Naive B cell (primary cell): ENCODE results near the gene ZMYM1. TPM values are rescaled to one million over a fixed set of nuclear protein-coding genes. Genes with fewer than 3 reads are reported as not detected.

Source experiments
- ATAC-seq, 2 donors: fragments of 150-1000 bp; cut with Tn5 transposase; 2 replicates each; pipeline ENCODE4 v1.10.0; 2021; ENCODE audit warnings: low read depth in 2 of 2, mild to moderate bottlenecking in 2 of 2, moderate library complexity in 2 of 2
- DNase-seq: peaks from one replicate; pipeline ENCODE4 v3.0.0; 2022
- H3K27ac Mint-ChIP-seq, 6 donors: one replicate each; pipeline ENCODE4 v1.8.0; 2020 to 2022; ENCODE audit warnings: mild to moderate bottlenecking in 6 of 6, mixed read lengths in 6 of 6, moderate library complexity in 5 of 6, inconsistent platforms in 2 of 6
- H3K27me3 Mint-ChIP-seq, 3 donors: one replicate each; pipeline ENCODE4 v1.8.0; 2021 to 2022; ENCODE audit warnings: mixed read lengths in 3 of 3, mild to moderate bottlenecking in 1 of 3
- H3K36me3 Mint-ChIP-seq, 2 donors: one replicate each; pipeline ENCODE4 v1.8.0; 2020 to 2022; ENCODE audit warnings: mixed read lengths in 2 of 2, inconsistent platforms in 1 of 2, mild to moderate bottlenecking in 1 of 2
- H3K4me1 Mint-ChIP-seq, 3 donors: one replicate each; pipeline ENCODE4 v1.8.0; 2020 to 2022; ENCODE audit warnings: mixed read lengths in 3 of 3, inconsistent platforms in 1 of 3, mild to moderate bottlenecking in 1 of 3, moderate library complexity in 1 of 3
- H3K4me3 Mint-ChIP-seq, 8 donors: one replicate each; pipeline ENCODE4 v1.8.0; 2020 to 2022; ENCODE audit warnings: mild to moderate bottlenecking in 8 of 8, mixed read lengths in 8 of 8, moderate library complexity in 8 of 8, inconsistent platforms in 2 of 8
- H3K9me3 Mint-ChIP-seq, 7 donors: one replicate each; pipeline ENCODE4 v1.8.0; 2020 to 2022; ENCODE audit warnings: mixed read lengths in 7 of 7, mild to moderate bottlenecking in 5 of 7, inconsistent platforms in 2 of 7, moderate library complexity in 1 of 7
- polyA plus RNA-seq, 6 donors: library from polyadenylated mRNA; unstranded; fragments of 300-500 nt; fragmentation: Illumina TruSeq; gene quantifications; one replicate each; pipeline ENCODE4 v1.2.3, GENCODE V29; 2021; ENCODE audit warnings: low read depth in 6 of 6

The ZMYM1 gene
- 10 to 100 TPM; 10.7 to 15.7 (median 13.4) TPM for polyA plus RNA-seq

DNA sequence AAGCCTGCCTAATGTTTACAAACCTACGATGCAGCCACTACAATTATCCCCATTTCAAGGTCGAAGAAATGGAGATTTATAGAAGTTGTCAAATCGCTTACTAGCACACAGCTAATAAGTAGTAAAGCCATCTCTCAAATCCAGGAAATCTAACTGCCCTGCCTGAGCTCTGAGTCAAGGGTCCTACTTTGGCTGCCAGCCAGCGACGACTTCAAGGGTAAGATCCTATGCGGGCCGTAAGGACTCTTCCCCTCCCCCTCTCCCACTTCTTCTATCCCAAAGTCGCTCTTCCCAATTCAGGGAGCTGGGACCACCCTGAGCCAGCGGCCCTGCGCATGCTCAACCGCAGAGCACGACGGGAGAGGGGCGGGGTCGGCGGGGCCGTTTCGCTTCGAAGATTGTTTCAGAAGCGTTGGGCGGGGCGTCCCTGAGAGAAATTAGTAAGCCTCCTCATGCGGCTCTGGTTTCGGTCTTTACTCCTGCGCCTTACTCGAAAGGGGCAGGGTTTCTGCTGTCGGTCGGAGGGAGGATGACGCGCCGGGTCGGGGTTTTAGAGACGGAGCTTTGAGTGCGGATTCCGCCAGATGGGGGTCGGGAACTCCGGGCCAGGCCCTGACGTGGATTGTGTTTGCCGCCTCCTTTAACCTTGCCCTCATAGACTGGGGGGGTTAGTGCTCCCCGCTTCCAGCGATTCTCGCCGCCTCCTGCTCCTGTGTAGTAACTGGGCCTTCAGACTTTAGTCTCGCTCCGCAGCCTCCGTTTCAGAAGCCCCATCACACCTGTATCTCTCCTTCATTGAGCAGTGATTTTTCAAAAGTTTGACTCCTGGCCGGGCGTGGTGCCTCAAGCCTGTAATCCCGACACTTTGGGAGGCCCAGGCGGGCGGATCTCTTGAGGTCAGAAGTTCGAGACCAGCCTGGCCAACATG lies at the start of gene ZMYM1:
TSS of gene ZMYM1 (plus strand) at position 383 of the 928 bp plus-strand sequence. CDS start 14,603 bp downstream, outside the sequence.
- ATAC-seq (peak; percentile 93), DNase-seq (peak; percentile 82)
- Mint-ChIP-seq H3K36me3 (peaks cover 4 to 6% of the 10 kb centered on the region in 2 donors), H3K27me3 (peaks cover under 1 to 16% (median 7%) of the 10 kb centered on the region in 3 donors), H3K4me3 (peak within 1 kb of the TSS; percentile 86 to 99 (median 96)), H3K4me1 (peaks cover 16 to 41% (median 23%) of the 10 kb centered on the region in 3 donors), H3K27ac (peak within 1 kb of the TSS; percentile 95 to 100 (median 99)), H3K9me3 (peaks cover 0 to 13% (median 2%) of the 10 kb centered on the region in 7 donors)

DNA sequence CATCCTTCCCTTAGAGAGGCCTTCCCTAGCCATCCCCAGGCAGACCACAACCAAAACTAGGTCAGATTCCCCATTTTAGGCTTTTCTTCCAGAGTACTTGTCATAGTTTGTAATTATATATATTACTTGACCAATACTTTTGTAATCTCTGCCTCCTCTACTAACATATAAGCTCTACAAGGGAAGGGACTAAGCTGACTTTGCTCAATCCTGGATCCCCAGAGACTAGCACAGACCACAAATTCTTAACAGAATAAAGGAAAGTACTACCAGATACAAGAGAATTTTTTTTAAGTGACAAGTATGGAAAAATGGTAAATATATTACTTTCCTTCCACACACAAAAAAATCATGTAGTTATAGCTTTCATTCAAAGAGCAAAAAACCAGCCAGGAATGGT lies 49.4 kb upstream of the ZMYM1 start:
- Mint-ChIP-seq H3K4me3 (peak overlapping the region; percentile 96 to 100 (median 100)), H3K9me3 (peaks cover 0 to 11% (median 9%) of the 10 kb centered on the region in 7 donors), H3K27me3 (no peaks in the 10 kb centered on the region), H3K27ac (peak overlapping the region; percentile 81 to 98 (median 95)), H3K36me3 (peaks cover 14 to 15% of the 10 kb centered on the region in 2 donors), H3K4me1 (peaks cover 28 to 46% (median 43%) of the 10 kb centered on the region in 3 donors)
- DNase-seq (no peak), ATAC-seq (no peak)

DNA sequence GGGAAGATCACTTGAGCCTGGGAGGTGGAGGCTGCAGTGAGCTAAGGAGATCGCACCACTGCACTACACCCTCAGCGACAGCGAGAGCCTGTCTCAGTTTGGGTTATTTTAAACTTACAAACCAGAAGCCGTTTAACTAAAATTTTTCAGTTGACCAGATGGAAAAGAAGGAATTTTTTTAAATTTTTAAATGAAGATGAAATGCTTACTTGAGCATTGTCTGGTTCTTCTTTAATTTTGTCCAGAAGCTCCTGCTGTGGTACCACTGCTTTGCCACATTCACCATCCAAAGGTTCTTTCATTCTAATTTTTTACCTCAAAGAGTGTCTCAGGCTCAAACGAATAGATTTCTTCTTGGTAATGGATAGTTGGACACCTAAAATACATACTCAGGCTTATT lies 48.8 kb upstream of the ZMYM1 start:
- Mint-ChIP-seq H3K27me3 (no peaks in the 10 kb centered on the region), H3K4me3 (peak overlapping the region; percentile 96 to 100 (median 100)), H3K9me3 (peaks cover 0 to 11% (median 9%) of the 10 kb centered on the region in 7 donors), H3K27ac (peak overlapping the region; percentile 95 to 98 (median 98)), H3K36me3 (peaks cover 14 to 15% of the 10 kb centered on the region in 2 donors), H3K4me1 (peaks cover 28 to 46% (median 43%) of the 10 kb centered on the region in 3 donors)
- no peak for ATAC-seq
- DNase-seq, result peak; percentile 2

DNA sequence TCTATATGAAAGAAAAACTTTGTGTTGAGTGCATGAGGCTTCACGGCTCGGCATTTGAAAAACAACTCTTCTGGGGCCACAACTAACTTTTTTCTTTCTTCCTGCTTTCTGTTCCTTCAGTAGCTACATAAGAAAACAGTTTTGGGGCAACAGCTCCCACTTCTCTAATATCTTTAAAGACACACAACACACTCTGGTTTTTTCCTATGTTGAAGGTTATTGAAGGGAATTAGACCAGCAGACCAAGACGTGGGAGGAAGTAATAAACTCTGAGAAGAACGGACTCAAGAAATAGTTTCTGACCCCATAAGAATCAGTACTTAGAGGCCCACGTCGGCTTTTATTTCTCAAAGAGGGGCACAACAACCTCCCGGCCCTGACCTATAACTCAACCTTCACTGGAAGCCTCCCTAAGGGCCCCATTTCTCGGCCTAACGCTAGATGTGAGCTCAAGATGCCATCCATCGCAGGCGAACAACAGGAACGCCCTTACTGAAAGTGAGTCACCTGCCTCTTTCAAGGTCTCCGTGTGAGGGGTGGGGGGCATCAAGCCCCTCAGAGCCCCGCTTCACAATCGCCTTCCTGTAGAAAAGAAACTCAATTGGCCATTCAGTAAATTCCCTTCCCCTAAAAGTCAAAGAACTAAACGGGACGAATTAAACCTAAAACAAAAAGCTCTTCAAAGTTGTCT lies 48.3 kb upstream of the ZMYM1 start:
- Mint-ChIP-seq H3K27me3 (no peaks in the 10 kb centered on the region), H3K27ac (peak overlapping the region; percentile 95 to 98 (median 98)), H3K36me3 (peaks cover 14 to 15% of the 10 kb centered on the region in 2 donors), H3K4me1 (peaks cover 28 to 41% (median 39%) of the 10 kb centered on the region in 3 donors), H3K9me3 (peaks cover 0 to 11% (median 9%) of the 10 kb centered on the region in 7 donors), H3K4me3 (peak overlapping the region; percentile 96 to 100 (median 100))
- peak; percentile 38 to 40 for ATAC-seq
- peak; percentile 39 for DNase-seq

DNA sequence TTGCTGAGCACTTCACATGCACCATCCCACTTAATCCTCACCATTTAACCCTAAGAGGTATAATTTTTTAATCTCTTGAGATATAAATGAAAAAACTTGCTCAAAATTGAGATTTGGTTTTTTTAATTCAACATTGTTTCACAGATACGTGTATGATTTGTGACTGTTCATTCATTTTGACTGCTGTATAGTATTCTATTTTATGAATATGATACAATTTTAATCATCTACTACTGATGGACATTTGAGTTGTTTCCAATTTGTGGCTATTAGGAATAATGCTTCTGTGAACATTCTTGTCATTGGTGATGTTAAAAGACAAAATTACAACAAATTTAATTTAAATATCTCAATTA lies 46.8 kb upstream of the ZMYM1 start:
- Mint-ChIP-seq H3K36me3 (peaks cover 5% of the 10 kb centered on the region in 2 donors), H3K4me3 (peak overlapping the region in 7 of 8 donors; percentile 32 to 100 (median 97)), H3K27me3 (no peaks in the 10 kb centered on the region), H3K27ac (no peak overlapping the region), H3K4me1 (peaks cover 20 to 29% (median 28%) of the 10 kb centered on the region in 3 donors), H3K9me3 (peaks cover 0 to 11% (median 9%) of the 10 kb centered on the region in 7 donors)
- ATAC-seq, result no peak
- no peak for DNase-seq

DNA sequence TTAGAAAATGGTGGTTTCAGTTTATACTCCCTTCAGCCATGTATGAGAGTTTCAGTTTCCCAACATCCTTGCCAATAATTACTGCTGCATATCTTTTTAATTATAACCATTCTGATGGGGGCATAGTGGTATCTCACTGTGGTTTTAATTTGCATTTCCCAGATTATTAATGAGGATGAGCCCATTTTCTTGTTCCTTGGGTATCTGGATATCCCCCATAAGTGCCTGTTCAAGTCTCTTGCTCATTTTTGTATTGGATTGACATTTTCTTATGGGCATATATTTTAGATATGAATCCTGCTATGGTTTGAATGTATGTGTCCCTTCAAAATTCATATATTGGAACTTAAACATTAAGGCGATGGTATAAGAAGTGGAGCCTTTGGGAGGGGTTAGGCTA lies 45.8 kb upstream of the ZMYM1 start:
- H3K27ac Mint-ChIP-seq, result no peak overlapping the region
- peaks cover 16 to 23% (median 22%) of the 10 kb centered on the region in 3 donors for H3K4me1 Mint-ChIP-seq
- H3K27me3 Mint-ChIP-seq, result peaks cover 0 to 2% (median 0%) of the 10 kb centered on the region in 3 donors
- H3K9me3 Mint-ChIP-seq, result peaks cover 0 to 11% (median 9%) of the 10 kb centered on the region in 7 donors
- ATAC-seq (no peak), DNase-seq (no peak)
- H3K36me3 Mint-ChIP-seq, result no peaks in the 10 kb centered on the region
- peak overlapping the region in 1 of 8 donors; percentile 62 for H3K4me3 Mint-ChIP-seq

DNA sequence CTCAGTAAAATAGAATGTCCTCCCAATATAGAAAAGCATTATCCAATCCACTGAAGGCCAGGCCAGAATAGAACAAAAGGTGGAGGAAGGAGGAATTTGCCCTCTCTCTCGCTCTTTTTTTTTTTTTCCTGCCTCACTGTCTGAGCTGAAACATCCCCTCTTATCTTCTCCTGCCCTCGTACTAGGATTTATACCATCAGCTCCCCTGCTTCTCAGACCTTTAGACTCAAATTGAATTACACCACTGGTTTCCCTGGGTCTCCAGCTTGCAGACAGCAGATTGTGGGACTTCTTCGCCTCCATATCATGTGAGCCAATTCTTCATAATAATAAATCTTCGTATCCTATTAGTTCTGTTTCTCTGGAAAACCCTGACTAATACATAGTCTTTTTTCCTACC lies 42.6 kb upstream of the ZMYM1 start:
- ATAC-seq, result no peak
- H3K36me3 Mint-ChIP-seq, result peaks cover 0 to 4% of the 10 kb centered on the region in 2 donors
- H3K4me1 Mint-ChIP-seq, result peaks cover 0 to 2% (median under 1%) of the 10 kb centered on the region in 3 donors
- H3K9me3 Mint-ChIP-seq, result peaks cover 0 to 11% (median 8%) of the 10 kb centered on the region in 7 donors
- H3K27me3 Mint-ChIP-seq, result peaks cover 0 to 16% (median 12%) of the 10 kb centered on the region in 3 donors
- no peak for DNase-seq
- H3K4me3 Mint-ChIP-seq, result no peak overlapping the region
- H3K27ac Mint-ChIP-seq, result no peak overlapping the region

DNA sequence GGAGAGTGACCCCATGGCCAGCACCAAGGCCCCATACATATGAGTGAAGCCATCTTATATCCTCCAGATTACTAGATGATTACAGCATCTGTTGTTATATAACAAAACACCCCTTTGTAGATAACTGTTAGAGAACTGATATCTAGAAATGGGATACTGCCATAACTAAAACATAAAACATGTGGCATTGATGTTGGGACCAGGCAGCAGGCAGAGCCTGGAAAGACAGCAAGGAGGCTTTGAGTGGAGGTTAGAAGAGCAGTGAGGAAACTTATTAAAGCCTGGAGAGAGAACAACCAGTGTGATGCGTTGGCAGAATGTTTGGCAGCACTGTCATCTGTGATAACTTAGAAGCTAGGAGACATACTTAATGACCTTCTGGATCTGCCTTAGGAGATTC lies 42.0 kb upstream of the ZMYM1 start:
- no peak overlapping the region for H3K4me3 Mint-ChIP-seq
- peaks cover 0 to 11% (median 6%) of the 10 kb centered on the region in 7 donors for H3K9me3 Mint-ChIP-seq
- DNase-seq (no peak), ATAC-seq (no peak)
- H3K27me3 Mint-ChIP-seq, result peaks cover 0 to 17% (median 16%) of the 10 kb centered on the region in 3 donors
- H3K36me3 Mint-ChIP-seq, result peaks cover 0 to 4% of the 10 kb centered on the region in 2 donors
- no peaks in the 10 kb centered on the region for H3K4me1 Mint-ChIP-seq
- no peak overlapping the region for H3K27ac Mint-ChIP-seq

DNA sequence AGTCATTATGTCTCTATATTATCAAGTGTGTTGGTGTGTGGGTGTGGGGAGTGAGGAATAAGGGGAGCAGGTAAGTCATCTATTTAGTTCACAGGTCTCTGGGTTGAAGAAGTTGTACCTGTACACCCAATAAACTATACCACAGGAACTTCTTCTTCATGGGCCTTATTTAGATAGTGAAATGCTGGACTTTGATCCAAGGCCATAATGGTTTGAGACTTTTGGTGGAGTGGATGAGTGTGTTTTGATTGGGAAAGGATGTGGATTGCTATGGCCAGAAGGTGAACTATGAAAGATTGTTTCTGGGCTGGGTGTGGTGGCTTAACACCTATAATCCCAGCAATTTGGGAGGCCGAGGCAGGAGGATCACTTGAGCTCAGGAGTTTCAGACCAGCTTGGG lies 40.5 kb upstream of the ZMYM1 start:
- Mint-ChIP-seq H3K4me3 (no peak overlapping the region), H3K36me3 (peaks cover 0 to 4% of the 10 kb centered on the region in 2 donors), H3K27me3 (peaks cover 0 to 17% (median 16%) of the 10 kb centered on the region in 3 donors), H3K9me3 (peaks cover 0 to 7% (median 3%) of the 10 kb centered on the region in 7 donors), H3K27ac (no peak overlapping the region), H3K4me1 (no peaks in the 10 kb centered on the region)
- DNase-seq (no peak), ATAC-seq (no peak)

DNA sequence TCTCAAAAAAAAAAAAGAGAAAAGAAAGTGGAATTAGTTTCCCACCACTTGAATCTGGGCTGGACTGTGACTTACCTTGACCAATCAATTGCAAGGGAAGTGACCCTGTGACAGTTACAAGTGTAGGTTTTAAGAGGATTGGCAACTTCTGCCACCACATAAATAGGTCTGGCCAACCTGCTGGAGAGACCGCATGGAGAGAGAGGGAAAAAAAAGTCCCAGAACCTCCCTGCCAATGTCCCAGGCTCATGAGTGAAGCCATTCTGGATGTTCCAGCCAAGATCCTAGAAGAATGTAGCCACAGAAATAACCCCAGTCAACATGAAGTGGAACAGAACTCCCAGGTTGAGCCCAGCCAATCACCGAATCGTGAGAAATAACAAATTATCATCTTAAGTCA lies 35.7 kb upstream of the ZMYM1 start:
- peaks cover 0 to 16% (median 13%) of the 10 kb centered on the region in 3 donors for H3K27me3 Mint-ChIP-seq
- H3K4me3 Mint-ChIP-seq, result no peak overlapping the region
- H3K27ac Mint-ChIP-seq, result no peak overlapping the region
- no peak for DNase-seq
- ATAC-seq, result no peak
- H3K36me3 Mint-ChIP-seq, result peaks cover 0 to 4% of the 10 kb centered on the region in 2 donors
- peaks cover 0 to 6% (median 0%) of the 10 kb centered on the region in 7 donors for H3K9me3 Mint-ChIP-seq
- peaks cover 0 to 7% (median 5%) of the 10 kb centered on the region in 3 donors for H3K4me1 Mint-ChIP-seq

DNA sequence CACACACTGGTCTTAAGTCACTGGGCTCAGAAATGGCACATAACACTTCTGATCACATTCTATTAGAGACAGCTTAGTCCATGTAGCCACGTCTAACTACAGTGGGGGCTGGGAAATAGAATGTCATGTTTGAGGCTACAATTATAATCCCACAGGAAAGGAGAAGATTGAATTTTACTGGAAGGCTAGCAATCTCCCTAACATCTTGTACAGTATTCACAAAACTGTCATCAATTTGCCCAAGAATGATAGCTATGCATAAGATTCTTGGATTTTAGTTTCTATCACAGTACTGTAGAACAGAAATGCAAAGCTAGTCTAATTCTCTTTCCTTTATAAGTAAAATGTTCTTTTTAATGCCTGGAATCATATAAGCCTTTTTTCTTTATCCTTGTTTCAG lies 34.8 kb upstream of the ZMYM1 start:
- peaks cover 0 to 9% (median 3%) of the 10 kb centered on the region in 3 donors for H3K27me3 Mint-ChIP-seq
- H3K4me3 Mint-ChIP-seq, result no peak overlapping the region
- H3K36me3 Mint-ChIP-seq, result peaks cover 0 to 2% of the 10 kb centered on the region in 2 donors
- peaks cover 0 to 7% (median 5%) of the 10 kb centered on the region in 3 donors for H3K4me1 Mint-ChIP-seq
- H3K27ac Mint-ChIP-seq, result no peak overlapping the region
- DNase-seq (no peak), ATAC-seq (no peak)
- H3K9me3 Mint-ChIP-seq, result peaks cover 0 to 4% (median 0%) of the 10 kb centered on the region in 7 donors

DNA sequence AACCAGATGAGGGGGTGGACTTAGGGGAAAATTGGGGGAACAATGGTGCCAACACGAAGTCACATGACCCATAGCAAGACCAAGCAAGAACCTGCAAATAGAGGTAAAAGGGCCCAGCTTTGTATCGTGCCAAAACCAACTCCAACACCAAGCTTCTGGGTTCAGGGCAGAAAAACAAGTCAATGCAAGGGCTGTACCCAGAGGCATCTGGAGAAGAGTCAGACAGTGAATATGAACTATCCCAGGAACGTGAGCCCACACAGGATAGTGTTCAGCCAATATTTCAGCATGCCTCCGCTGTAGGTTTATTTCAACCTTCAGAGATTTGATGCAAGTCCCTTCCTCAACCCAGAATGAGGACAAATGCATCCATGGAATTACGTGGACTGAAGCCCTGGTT lies 32.5 kb upstream of the ZMYM1 start:
- ATAC-seq, result no peak
- H3K27ac Mint-ChIP-seq, result no peak overlapping the region
- peaks cover 0 to 1% (median 0%) of the 10 kb centered on the region in 7 donors for H3K9me3 Mint-ChIP-seq
- DNase-seq, result no peak
- peaks cover 0 to 7% (median 5%) of the 10 kb centered on the region in 3 donors for H3K4me1 Mint-ChIP-seq
- H3K4me3 Mint-ChIP-seq, result no peak overlapping the region
- H3K27me3 Mint-ChIP-seq, result peaks cover 0 to 14% (median 10%) of the 10 kb centered on the region in 3 donors
- H3K36me3 Mint-ChIP-seq, result no peaks in the 10 kb centered on the region
